ENCODE measurements around the gene G3BP1.

- TF ChIP-seq CTCF (IDR thresholded peaks at IDR 0.05) = peak in 1 of 2 donors; percentile 54
- TF ChIP-seq POLR2AphosphoS5 (IDR thresholded peaks at IDR 0.05) = peak; percentile 93 to 99 (median 95)
Measured at GRCh38 chr5:151771259-151772028, at the start of gene G3BP1.
